ENCODE results near the gene TTC31.

GRCh38 chr2:74500578-74500946 lies 17.7 kb downstream of the TTC31 start:
- TF ChIP-seq CTCF (IDR thresholded peaks at IDR 0.05): no peak
- TF ChIP-seq POLR2A (IDR thresholded peaks at IDR 0.05): no peak
- no peak for TF ChIP-seq POLR2AphosphoS5 (IDR thresholded peaks at IDR 0.05)
